Measurements from ENCODE around the gene SNX27. TPM values are rescaled to one million over a fixed set of nuclear protein-coding genes. Genes with fewer than 3 reads are reported as not detected.
A peak's percentile ranks its signal among the peaks of the same experiment; 100 is the strongest.

Gene SNX27
- total and polyA plus RNA-seq, 10 of the 15 experiments (the other 5 are each of a cell fraction or from before 2014, with no cell fraction given), result 3.8 to 21.8 (median 12.5) TPM

- FAIRE-seq, result no peak
Observed at GRCh38 chr1:151720125-151720524, 108.3 kb downstream of the SNX27 start.

More at GRCh38 chr1:151720125-151720524, 108.3 kb downstream of the SNX27 start:
- H3K4me1 ChIP-seq (ENCODE audit: control insufficient read depth, insufficient read depth, low read length), result peaks cover 16% of the 10 kb centered on the region
- H3K27ac ChIP-seq (ENCODE audit: control insufficient read depth, insufficient read depth), result peak overlapping the region; percentile 68; the same call in 1 of the 2 replicates
- peak overlapping the region; percentile 76; the same call in 1 of the 2 replicates for H3K4me3 ChIP-seq
- in situ Hi-C loops (cut with MboI) (no loop called here), intact Hi-C loops (cut with micrococcal nuclease; ENCODE audit: unreplicated experiment) (loop anchor here (5.0 kb wide), 1 partner anchor 103 kb away; no protein-coding TSS in a partner anchor)
- H2AFZ ChIP-seq (ENCODE audit: control insufficient read depth, low read depth, low read length), result peak overlapping the region; percentile 96
- ChIA-PET CTCF (interaction anchor here (0.6 to 1.9 kb wide), 6 partner anchors 15 to 276 kb away, joined by 3 to 11 read pairs (median 4); partner anchors contain the start of gene TDRKH), SMC1A (ENCODE audit: uncharacterized antibody, unreplicated experiment) (interaction anchor here (0.7 to 1.5 kb wide), 6 partner anchors 10 to 276 kb away, joined by 3 to 8 read pairs (median 3); no protein-coding TSS in a partner anchor), RAD21 (ENCODE audit: unreplicated experiment) (interaction anchor here (0.7 to 1.3 kb wide), 6 partner anchors 12 to 302 kb away, joined by 3 to 4 read pairs (median 3); no protein-coding TSS in a partner anchor), POLR2A (interaction anchor here (1.2 kb wide), 1 partner anchor 119 kb away, joined by 3 read pairs; no protein-coding TSS in a partner anchor)
- H3K27me3 ChIP-seq (replicated peaks in 1 of 2; ENCODE audit: control insufficient read depth in 2 of 2, insufficient read depth in 2 of 2, low read length in 1 of 2), result peaks cover 6 to 7% of the 10 kb centered on the region in 2 experiments
- no TSS peak for BruUV-seq (replicated peaks)
- H3K9me3 ChIP-seq (replicated peaks; ENCODE audit: control insufficient read depth, insufficient read depth, low read length), result no peaks in the 10 kb centered on the region
- H3K36me3 ChIP-seq (ENCODE audit: control insufficient read depth in 2 of 2, insufficient read depth in 2 of 2, low read length in 1 of 2), result no peaks in the 10 kb centered on the region
- H3K9ac ChIP-seq (ENCODE audit: control insufficient read depth, insufficient read depth, low read length), result peak overlapping the region; percentile 11; the same call in 1 of the 2 replicates
- H3K4me2 ChIP-seq (ENCODE audit: control insufficient read depth, insufficient read depth), result peak overlapping the region; percentile 99
- 44% methylated on average over 1 of the region's 1 CpG for WGBS (ENCODE audit: insufficient coverage, insufficient replicate concordance, low lambda C conversion rate, missing lambda C conversion rate)
- ATAC-seq, result no peak
- no peaks in the 10 kb centered on the region for H3K79me2 ChIP-seq (ENCODE audit: control insufficient read depth, insufficient read depth, low read length)
- H4K20me1 ChIP-seq (ENCODE audit: control insufficient read depth, insufficient read depth), result no peaks in the 10 kb centered on the region
- DNase-seq (ENCODE audit: low read depth, low spot score), result no peak
- TF ChIP-seq CREB1 (IDR thresholded peaks at IDR 0.05; ENCODE audit: low read depth) (no peak), EP300 (IDR thresholded peaks at IDR 0.05; ENCODE audit: borderline replicate concordance in 1 of 2, control insufficient read depth in 1 of 2, low read depth in 2 of 2, low read length in 2 of 2) (no peak), SREBF1 (IDR thresholded peaks at IDR 0.05; ENCODE audit: low read length) (no peak), ZNF274 (IDR thresholded peaks at IDR 0.05; ENCODE audit: insufficient read depth, insufficient read length) (no peak), ESRRA (IDR thresholded peaks at IDR 0.05; ENCODE audit: low read length) (no peak), MLLT1 (IDR thresholded peaks at IDR 0.05) (no peak), NKRF (conservative IDR thresholded peaks at IDR 0.05) (no peak), ZNF217 (IDR thresholded peaks at IDR 0.05) (no peak), ZNF384 (IDR thresholded peaks at IDR 0.05; ENCODE audit: borderline replicate concordance, low read depth, low read length) (no peak), BACH1 (IDR thresholded peaks at IDR 0.05; ENCODE audit: borderline replicate concordance) (no peak), ATF7 (IDR thresholded peaks at IDR 0.05; ENCODE audit: low read depth) (no peak), TARDBP (IDR thresholded peaks at IDR 0.05; ENCODE audit: borderline replicate concordance) (no peak)
